Skin epidermis (tissue), 12 donors: ENCODE results near the gene LCN2.
A peak's percentile ranks its signal among the peaks of the same experiment; 100 is the strongest.

ENCODE experiments used
- H3K27ac ChIP-seq, 21 experiments: fragments of 200-600 bp; sonication (generic) in 11 of 21; one replicate each; pipeline ENCODE4 v1.5.0; 2020; ENCODE audit warnings: mild to moderate bottlenecking in 3 of 21, inconsistent platforms in 2 of 21, moderate library complexity in 2 of 21
- H3K4me3 ChIP-seq, 7 experiments: fragments of 200-600 bp; sonication (generic) in 2 of 7; one replicate each; pipeline ENCODE4 v1.5.0; 2020; ENCODE audit warnings: inconsistent platforms in 2 of 7, mild to moderate bottlenecking in 2 of 7, moderate library complexity in 1 of 7

LCN2 gene

GRCh38 chr9:128182893-128183588 lies 33.8 kb downstream of the LCN2 start:
- Histone ChIP-seq H3K4me3 (no peak overlapping the region), H3K27ac (peak overlapping the region in 4 of 21 experiments; percentile 1 to 70 (median 24))

- Histone ChIP-seq H3K4me3 (no peak overlapping the region), H3K27ac (no peak overlapping the region)
Observed at GRCh38 chr9:128185979-128186965, 37.0 kb downstream of the LCN2 start.

GRCh38 chr9:128187361-128187760 lies 38.1 kb downstream of the LCN2 start:
- H3K27ac ChIP-seq = no peak overlapping the region
- no peak overlapping the region for H3K4me3 ChIP-seq

GRCh38 chr9:128188209-128188608 lies 39.0 kb downstream of the LCN2 start:
- Histone ChIP-seq H3K4me3 (no peak overlapping the region), H3K27ac (no peak overlapping the region)

GRCh38 chr9:128190013-128190412 lies 40.8 kb downstream of the LCN2 start:
- peak overlapping the region in 1 of 7 experiments; percentile 80 for H3K4me3 ChIP-seq
- H3K27ac ChIP-seq = peak overlapping the region in 3 of 21 experiments; percentile 93 to 98 (median 96)

- H3K4me3 ChIP-seq = peak overlapping the region; percentile 54 to 80 (median 70)
- H3K27ac ChIP-seq = peak overlapping the region; percentile 84 to 98 (median 91)
Observed at GRCh38 chr9:128190516-128191405, 41.5 kb downstream of the LCN2 start.

GRCh38 chr9:128191406-128192046 lies 42.3 kb downstream of the LCN2 start, which contains the start of gene CIZ1:
TSS of gene CIZ1 (minus strand) at chr9:128191572. CDS start at chr9:128190857, 715 bp downstream.
- Histone ChIP-seq H3K27ac (peak within 1 kb of the TSS; percentile 84 to 98 (median 91)), H3K4me3 (peak within 1 kb of the TSS; percentile 54 to 80 (median 70))

- peak overlapping the region in 18 of 21 experiments; percentile 8 to 98 (median 90) for H3K27ac ChIP-seq
- H3K4me3 ChIP-seq = peak overlapping the region; percentile 54 to 80 (median 70)
Observed at GRCh38 chr9:128192601-128193371, 43.5 kb downstream of the LCN2 start.

GRCh38 chr9:128193469-128194096 lies 44.3 kb downstream of the LCN2 start:
- H3K4me3 ChIP-seq = no peak overlapping the region

GRCh38 chr9:128201441-128202369 lies 52.5 kb downstream of the LCN2 start:
- H3K27ac ChIP-seq = peak overlapping the region in 1 of 21 experiments; percentile 3
- H3K4me3 ChIP-seq = no peak overlapping the region

More at GRCh38 chr9:128193469-128194096, 44.3 kb downstream of the LCN2 start:
- H3K27ac ChIP-seq = peak overlapping the region in 15 of 21 experiments; percentile 8 to 97 (median 90)

GRCh38 chr9:128202648-128203023 lies 53.4 kb downstream of the LCN2 start:
- peak overlapping the region in 6 of 21 experiments; percentile 1 to 79 (median 3) for H3K27ac ChIP-seq
- H3K4me3 ChIP-seq = peak overlapping the region in 4 of 7 experiments; percentile 44 to 77 (median 67)
